Testis (tissue), 2 donors: ENCODE measurements around the gene RHBDD1.

ENCODE experiments used
- POLR2A ChIP-seq: fragments of 450-650 bp; IDR thresholded peaks from one replicate; pipeline ENCODE4 v1.6.1; 2017; ENCODE audit warnings: antibody characterized with exemption, mild to moderate bottlenecking, moderate library complexity
- TF ChIP-seq, protein P1 (sequence below), 3 experiments: fragments of 450-650 bp in 2 of 3; fragments of 200-600 bp in 1 of 3; sonication (generic) in 1 of 3; IDR thresholded peaks; one replicate each; pipeline ENCODE4 v1.5.1; 2016 to 2019; ENCODE audit warnings: antibody characterized with exemption in 3 of 3, mild to moderate bottlenecking in 2 of 3, moderate library complexity in 1 of 3

GRCh38 chr2:226892729-226893128, 56.9 kb downstream of the RHBDD1 start:
- TF ChIP-seq, protein P1, sequence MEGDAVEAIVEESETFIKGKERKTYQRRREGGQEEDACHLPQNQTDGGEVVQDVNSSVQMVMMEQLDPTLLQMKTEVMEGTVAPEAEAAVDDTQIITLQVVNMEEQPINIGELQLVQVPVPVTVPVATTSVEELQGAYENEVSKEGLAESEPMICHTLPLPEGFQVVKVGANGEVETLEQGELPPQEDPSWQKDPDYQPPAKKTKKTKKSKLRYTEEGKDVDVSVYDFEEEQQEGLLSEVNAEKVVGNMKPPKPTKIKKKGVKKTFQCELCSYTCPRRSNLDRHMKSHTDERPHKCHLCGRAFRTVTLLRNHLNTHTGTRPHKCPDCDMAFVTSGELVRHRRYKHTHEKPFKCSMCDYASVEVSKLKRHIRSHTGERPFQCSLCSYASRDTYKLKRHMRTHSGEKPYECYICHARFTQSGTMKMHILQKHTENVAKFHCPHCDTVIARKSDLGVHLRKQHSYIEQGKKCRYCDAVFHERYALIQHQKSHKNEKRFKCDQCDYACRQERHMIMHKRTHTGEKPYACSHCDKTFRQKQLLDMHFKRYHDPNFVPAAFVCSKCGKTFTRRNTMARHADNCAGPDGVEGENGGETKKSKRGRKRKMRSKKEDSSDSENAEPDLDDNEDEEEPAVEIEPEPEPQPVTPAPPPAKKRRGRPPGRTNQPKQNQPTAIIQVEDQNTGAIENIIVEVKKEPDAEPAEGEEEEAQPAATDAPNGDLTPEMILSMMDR (IDR thresholded peaks at IDR 0.05) = no peak
- no peak for TF ChIP-seq POLR2A
